Stimulated activated CD4-positive, alpha-beta T cell treated with anti-CD3 and anti-CD28 coated beads, Interleukin-12 subunit alpha, Interleukin-12 subunit beta, amount 100 ng/mL, for 24 hours (primary cell): ENCODE measurements around the gene BCL11A.

Source experiments
- DNase-seq, 2 experiments: peaks; one replicate each; pipeline ENCODE4 v3.0.0-alpha.2; 2020; ENCODE audit warnings: low read depth in 2 of 2

Gene BCL11A

DNA sequence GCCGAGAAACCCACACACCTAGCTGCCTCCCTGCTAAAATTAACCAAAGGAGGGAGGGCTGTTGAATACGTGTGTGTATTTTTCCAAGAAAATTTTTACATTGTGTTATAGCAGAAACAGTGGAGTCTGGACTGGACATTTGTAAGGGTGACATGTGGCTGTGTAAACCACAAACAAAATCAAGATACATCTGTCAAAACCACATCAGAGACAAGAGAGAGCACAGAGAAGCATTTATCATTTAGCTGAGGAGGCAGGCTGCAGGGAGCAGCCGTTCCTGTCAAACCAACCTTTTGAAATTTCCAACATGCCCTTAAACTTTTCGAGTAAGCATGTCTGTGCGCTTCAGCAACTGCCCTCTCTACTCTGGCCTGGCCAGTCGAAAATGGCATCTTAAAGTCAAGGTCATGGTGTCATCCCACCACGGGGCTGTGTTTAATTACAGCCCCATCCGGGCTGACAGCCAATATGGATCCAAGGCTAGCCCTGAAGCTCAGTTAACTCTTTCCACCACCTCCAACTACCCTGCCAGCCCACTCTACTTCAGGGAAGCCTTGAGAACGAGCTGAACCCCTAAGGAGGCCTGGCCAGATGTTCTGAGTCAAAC lies 8.4 kb downstream of the BCL11A start:
- DNase-seq, result no peak

DNA sequence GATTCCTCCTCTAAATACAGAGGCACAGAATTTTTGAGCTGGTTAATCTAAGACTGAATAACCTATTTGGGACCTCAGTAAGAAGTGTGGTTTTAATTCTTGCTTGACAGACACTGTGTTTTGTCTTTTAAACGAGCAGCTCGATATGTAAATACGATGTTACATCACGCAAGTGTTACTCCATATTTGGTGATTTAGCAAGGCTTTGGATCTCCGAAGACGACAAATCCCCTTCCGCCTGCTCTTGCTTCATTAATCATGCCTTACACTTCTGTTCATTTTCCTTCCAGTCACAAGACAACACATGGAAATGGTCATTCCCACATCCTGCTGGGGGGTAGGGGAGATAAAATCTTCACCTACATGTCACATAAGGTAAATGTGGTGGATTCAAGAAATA lies 9.4 kb downstream of the BCL11A start:
- no peak for DNase-seq

- no peak for DNase-seq
These were observed 12.3 kb downstream of the BCL11A start for GRCh38 chr2:60541056-60541651.

GRCh38 chr2:60540074-60540473 lies 13.4 kb downstream of the BCL11A start:
- no peak for DNase-seq

- no peak for DNase-seq
These were observed 14.3 kb downstream of the BCL11A start for GRCh38 chr2:60539140-60539539.

- no peak for DNase-seq
These were observed 15.4 kb downstream of the BCL11A start for GRCh38 chr2:60538101-60538500.

- no peak for DNase-seq
These were observed 16.7 kb downstream of the BCL11A start for GRCh38 chr2:60536746-60537145.

- no peak for DNase-seq
These were observed 17.7 kb downstream of the BCL11A start for GRCh38 chr2:60535685-60536312.

GRCh38 chr2:60534892-60535684 lies 18.4 kb downstream of the BCL11A start:
- no peak for DNase-seq

GRCh38 chr2:60534052-60534685 lies 19.3 kb downstream of the BCL11A start:
- DNase-seq, result no peak

DNA sequence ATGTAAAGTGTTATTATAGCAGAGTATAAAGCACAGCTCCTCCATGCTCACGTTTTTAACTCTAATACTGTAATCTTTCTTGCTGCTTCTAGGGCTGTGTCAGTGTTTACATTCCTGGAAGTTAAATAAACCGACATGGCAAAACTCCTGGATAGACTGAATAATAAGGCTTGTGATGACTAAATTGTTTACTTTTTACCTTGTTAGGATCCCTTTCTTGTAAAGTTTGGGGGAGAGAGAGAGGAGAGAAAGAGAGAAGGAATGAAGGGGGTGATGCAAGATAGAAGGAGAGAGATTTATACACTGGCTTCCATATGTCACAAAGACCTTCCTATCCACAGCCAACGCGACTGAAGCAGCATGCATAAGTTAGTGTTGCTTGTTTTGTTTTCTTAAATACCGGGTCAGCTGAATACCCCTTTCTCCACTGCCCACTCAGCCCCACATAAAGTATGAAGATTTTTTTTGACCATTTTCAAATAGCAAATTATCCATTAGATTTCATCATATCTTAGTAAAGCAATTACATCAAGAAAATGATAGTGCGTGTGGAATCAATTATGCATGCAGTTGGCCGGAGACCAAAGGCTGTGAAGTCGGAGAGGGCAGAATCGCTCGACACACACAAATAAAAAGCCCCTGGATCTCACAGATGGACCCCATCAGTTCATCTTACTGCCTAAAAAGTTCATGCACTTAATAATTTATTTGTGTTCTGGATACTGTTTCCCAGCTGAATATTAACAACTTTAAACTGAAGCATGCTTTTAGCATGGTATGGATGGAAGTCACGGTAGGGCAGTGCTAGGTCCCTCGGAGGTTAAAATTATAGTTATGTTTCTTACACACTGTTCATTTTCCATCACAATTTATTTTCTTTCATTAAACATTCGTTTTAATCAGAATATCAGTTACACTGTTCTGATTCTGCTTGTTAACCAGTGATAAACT lies 20.1 kb downstream of the BCL11A start:
- no peak for DNase-seq

GRCh38 chr2:60532421-60532820 lies 21.0 kb downstream of the BCL11A start:
- DNase-seq, result no peak

DNA sequence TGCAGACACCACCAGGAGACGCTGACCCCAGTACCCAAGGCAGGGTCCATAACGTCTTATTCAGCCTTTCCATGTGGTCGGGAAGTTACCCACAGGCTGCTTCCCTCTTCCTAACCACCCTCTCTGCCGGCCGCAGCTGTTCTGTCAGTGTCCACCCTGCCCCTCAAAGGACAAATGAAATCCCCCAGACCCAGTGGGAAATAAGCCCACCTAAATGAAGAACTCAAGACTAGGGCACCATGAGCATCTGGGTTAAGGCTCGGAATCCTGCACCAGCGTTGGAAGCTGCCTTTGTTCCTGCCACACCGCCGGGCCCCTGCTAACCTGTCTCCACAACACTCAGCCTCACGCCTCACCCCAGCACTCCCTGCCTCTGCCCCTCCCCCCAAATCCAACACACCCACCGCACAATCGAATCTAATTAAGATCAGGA lies 21.7 kb downstream of the BCL11A start:
- DNase-seq, result no peak

- no peak for DNase-seq
These were observed 22.7 kb downstream of the BCL11A start for GRCh38 chr2:60530660-60531281.

DNA sequence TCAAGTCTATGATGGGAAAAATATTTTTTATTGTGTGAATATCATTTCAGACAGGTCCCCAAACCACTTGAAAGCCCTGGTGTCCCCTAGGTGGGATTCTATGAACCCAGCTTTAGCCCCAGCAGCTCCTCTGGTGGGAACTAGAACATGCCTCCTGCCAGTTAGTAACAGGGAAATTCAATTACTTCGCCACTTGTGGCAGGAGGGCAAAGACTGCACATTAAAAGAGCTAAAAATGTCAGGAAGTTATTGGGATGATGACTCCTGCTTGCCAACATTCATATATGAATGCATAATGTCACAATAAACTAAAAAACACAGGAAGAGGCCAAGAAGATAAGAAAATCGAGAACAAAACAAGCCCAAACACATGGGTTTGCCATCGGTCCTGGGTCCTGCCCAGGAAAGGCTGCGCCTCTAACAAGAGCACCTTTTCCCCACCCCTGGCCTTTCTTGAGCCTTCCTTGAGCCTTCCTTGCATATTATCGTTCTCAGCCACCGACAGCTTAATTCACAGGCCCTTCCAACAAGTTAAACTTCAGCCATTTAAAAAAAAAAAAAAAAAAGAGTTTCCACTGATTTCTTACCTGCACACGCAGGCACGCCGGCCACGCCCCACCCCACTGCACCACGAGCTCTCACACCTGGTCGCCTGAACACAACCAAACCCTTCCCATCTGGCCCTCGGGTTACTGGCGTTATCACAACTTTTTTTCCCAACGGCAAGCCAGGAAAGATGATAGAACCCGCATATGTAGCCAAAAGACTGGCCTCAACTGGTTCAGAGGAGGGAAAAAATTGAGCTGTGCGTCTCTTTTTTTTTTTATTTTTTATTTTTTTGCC lies 23.4 kb downstream of the BCL11A start:
- no peak for DNase-seq

DNA sequence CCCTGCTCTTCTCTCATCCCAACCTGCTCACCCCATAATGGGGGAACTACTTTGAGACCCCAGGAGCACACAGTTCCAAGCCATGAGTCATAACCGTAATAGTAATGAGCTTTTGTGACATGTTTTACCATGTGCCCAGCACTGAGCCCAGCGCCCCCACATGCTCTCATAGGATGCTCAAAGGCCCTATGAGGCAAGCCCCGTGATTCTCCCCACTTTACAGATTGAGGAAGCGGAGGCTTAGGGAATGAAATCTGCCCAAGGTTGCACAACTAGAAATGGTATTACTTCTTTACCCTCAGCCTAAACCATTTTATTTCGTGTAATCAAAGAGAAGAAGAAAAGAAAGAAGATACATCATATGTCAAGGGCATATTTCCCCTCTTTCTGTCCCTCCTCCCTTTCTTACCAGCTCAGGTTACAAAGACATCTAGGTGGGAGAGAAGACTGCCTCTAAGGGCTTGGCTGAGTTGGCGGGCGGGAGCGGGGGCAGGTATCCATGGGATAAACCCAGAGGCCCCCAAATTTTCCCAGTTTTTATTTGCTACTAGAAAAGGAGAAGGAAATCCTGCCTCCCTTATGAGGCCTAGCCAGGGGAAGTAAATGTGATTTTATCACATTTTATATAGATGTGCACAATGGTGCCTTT lies 24.2 kb downstream of the BCL11A start:
- DNase-seq, result no peak

- DNase-seq, result no peak
These were observed 25.0 kb downstream of the BCL11A start for GRCh38 chr2:60528281-60529020.

GRCh38 chr2:60527762-60528161 lies 25.7 kb downstream of the BCL11A start:
- DNase-seq, result no peak
